MM.1S (cell line): ENCODE measurements around the gene TTLL5.

ENCODE experiments used
- DNase-seq: peaks from one replicate; pipeline ENCODE4 v3.0.0-alpha.2; 2015
- H2AFZ ChIP-seq: fragments of 300-600 bp; sonication (generic); 2 replicates; pipeline ENCODE4 v1.6.0; 2016; ENCODE audit warnings: antibody characterized with exemption, low read length
- H3F3A ChIP-seq: fragments of 300-600 bp; sonication (generic); 2 replicates; pipeline ENCODE4 v1.6.1; 2016; ENCODE audit warnings: mild to moderate bottlenecking, antibody characterized with exemption, low read length, moderate library complexity, mixed read lengths; ENCODE audit not compliant: insufficient read depth
- H3K27ac ChIP-seq: fragments of 300-600 bp; sonication (generic); 2 replicates; pipeline ENCODE4 v1.5.1; 2016; ENCODE audit warnings: mild to moderate bottlenecking, low read length
- H3K27me3 ChIP-seq: fragments of 300-600 bp; sonication (generic); replicated peaks from 2 replicates; pipeline ENCODE4 v1.6.0; 2016; ENCODE audit warnings: low read length; ENCODE audit not compliant: insufficient read depth
- H3K36me3 ChIP-seq: fragments of 300-600 bp; sonication (generic); replicated peaks from 2 replicates; pipeline ENCODE4 v1.6.1; 2016; ENCODE audit warnings: mild to moderate bottlenecking, low read length, mixed read lengths; ENCODE audit not compliant: insufficient read depth
- H3K4me1 ChIP-seq: fragments of 300-600 bp; sonication (generic); 2 replicates; pipeline ENCODE4 v1.6.1; 2016; ENCODE audit warnings: low read length, mixed read lengths
- H3K4me2 ChIP-seq: fragments of 300-600 bp; sonication (generic); 2 replicates; pipeline ENCODE4 v1.6.0; 2016; ENCODE audit warnings: low read depth, low read length
- H3K4me3 ChIP-seq: fragments of 300-600 bp; sonication (generic); 2 replicates; pipeline ENCODE4 v1.5.1; 2016; ENCODE audit warnings: low read length, mixed read lengths
- H3K79me2 ChIP-seq: fragments of 300-600 bp; sonication (generic); 2 replicates; pipeline ENCODE4 v1.6.1; 2016; ENCODE audit warnings: mixed run types, low read length, mixed read lengths
- H3K9ac ChIP-seq: fragments of 300-600 bp; sonication (generic); 2 replicates; pipeline ENCODE4 v1.6.1; 2016; ENCODE audit warnings: low read length, mixed read lengths
- H3K9me2 ChIP-seq: fragments of 300-600 bp; sonication (generic); replicated peaks from 2 replicates; pipeline ENCODE4 v1.6.1; 2016; ENCODE audit warnings: mild to moderate bottlenecking, low read length, mixed read lengths; ENCODE audit not compliant: insufficient read depth
- H3K9me3 ChIP-seq: fragments of 300-600 bp; sonication (generic); replicated peaks from 2 replicates; pipeline ENCODE4 v1.6.1; 2016; ENCODE audit warnings: mild to moderate bottlenecking, low read length, mixed read lengths; ENCODE audit not compliant: insufficient read depth
- H4K20me1 ChIP-seq: fragments of 300-600 bp; sonication (generic); 2 replicates; pipeline ENCODE4 v1.6.1; 2016; ENCODE audit warnings: mild to moderate bottlenecking, low read length, moderate library complexity, mixed read lengths; ENCODE audit not compliant: insufficient read depth
- CTCF ChIP-seq: fragments of 300-600 bp; sonication (generic); IDR thresholded peaks from 2 replicates; pipeline ENCODE4 v1.5.1; 2016; ENCODE audit warnings: antibody characterized with exemption, low read length, mixed read lengths
- EZH2 ChIP-seq: fragments of 300-600 bp; sonication (generic); optimal IDR thresholded peaks from 2 replicates; pipeline ENCODE3; 2017; ENCODE audit warnings: low read depth, mild to moderate bottlenecking, antibody characterized with exemption, low read length, mixed read lengths
- EZH2phosphoT487 ChIP-seq: fragments of 300-600 bp; sonication (generic); IDR thresholded peaks from 2 replicates; pipeline ENCODE4 v1.6.1; 2018; ENCODE audit warnings: antibody characterized with exemption, low read length

The TTLL5 gene

GRCh38 chr14:75840911-75841310, 179.9 kb downstream of the TTLL5 start:
- H3K9me3 ChIP-seq = no peaks in the 10 kb centered on the region
- DNase-seq = no peak
- H3K4me3 ChIP-seq = no peak overlapping the region
- H2AFZ ChIP-seq = no peak overlapping the region
- no peaks in the 10 kb centered on the region for H3K79me2 ChIP-seq
- no peak overlapping the region for H3K27ac ChIP-seq
- no peaks in the 10 kb centered on the region for H3K27me3 ChIP-seq
- no peak for TF ChIP-seq EZH2phosphoT487
- no peak for TF ChIP-seq EZH2
- TF ChIP-seq CTCF = no peak
- H3K4me1 ChIP-seq = no peaks in the 10 kb centered on the region
- no peaks in the 10 kb centered on the region for H3K36me3 ChIP-seq
- no peaks in the 10 kb centered on the region for H4K20me1 ChIP-seq
- H3K9me2 ChIP-seq = no peaks in the 10 kb centered on the region
- no peak overlapping the region for H3K4me2 ChIP-seq
- H3K9ac ChIP-seq = no peak overlapping the region
- H3F3A ChIP-seq = no peaks in the 10 kb centered on the region

GRCh38 chr14:75842551-75842950, 181.5 kb downstream of the TTLL5 start:
- no peaks in the 10 kb centered on the region for H3K36me3 ChIP-seq
- H4K20me1 ChIP-seq = no peaks in the 10 kb centered on the region
- TF ChIP-seq EZH2 (no peak), EZH2phosphoT487 (no peak), CTCF (no peak)
- no peaks in the 10 kb centered on the region for H3K79me2 ChIP-seq
- no peaks in the 10 kb centered on the region for H3K9me2 ChIP-seq
- no peaks in the 10 kb centered on the region for H3K9me3 ChIP-seq
- no peak overlapping the region for H3K4me2 ChIP-seq
- no peak overlapping the region for H2AFZ ChIP-seq
- no peak overlapping the region for H3K27ac ChIP-seq
- H3K4me1 ChIP-seq = no peaks in the 10 kb centered on the region
- no peak for DNase-seq
- no peak overlapping the region for H3K4me3 ChIP-seq
- no peaks in the 10 kb centered on the region for H3F3A ChIP-seq
- H3K9ac ChIP-seq = no peak overlapping the region
- H3K27me3 ChIP-seq = no peaks in the 10 kb centered on the region

- TF ChIP-seq EZH2 = no peak
- TF ChIP-seq CTCF = no peak
- TF ChIP-seq EZH2phosphoT487 = no peak
Observed at GRCh38 chr14:75844486-75844885, 183.4 kb downstream of the TTLL5 start.

More at GRCh38 chr14:75844486-75844885, 183.4 kb downstream of the TTLL5 start:
- Histone ChIP-seq H3K9me2 (no peaks in the 10 kb centered on the region), H3K4me1 (no peaks in the 10 kb centered on the region), H3K36me3 (no peaks in the 10 kb centered on the region), H3K27me3 (no peaks in the 10 kb centered on the region), H3K9ac (no peak overlapping the region), H3F3A (no peaks in the 10 kb centered on the region), H3K79me2 (no peaks in the 10 kb centered on the region), H4K20me1 (no peaks in the 10 kb centered on the region), H3K4me3 (no peak overlapping the region), H3K9me3 (no peaks in the 10 kb centered on the region), H3K4me2 (no peak overlapping the region), H2AFZ (no peak overlapping the region), H3K27ac (no peak overlapping the region)
- DNase-seq = no peak
